ENCODE results near the gene KIRREL1. TPM values are rescaled to one million over a fixed set of nuclear protein-coding genes. Genes with fewer than 3 reads are reported as not detected.

KIRREL1 gene
- total RNA-seq, 4 donors from 2014 or later: 34.1 to 102 (median 57.4) TPM

- DNase-seq: no peak
- Histone ChIP-seq H3K36me3 (no peaks in the 10 kb centered on the region), H3K9me3 (no peaks in the 10 kb centered on the region), H3K4me3 (no peak overlapping the region), H3K27me3 (no peaks in the 10 kb centered on the region), H3K4me1 (no peaks in the 10 kb centered on the region), H3K27ac (no peak overlapping the region)
- TF ChIP-seq POLR2A (IDR thresholded peaks at IDR 0.05) (no peak), CTCF (IDR thresholded peaks at IDR 0.05) (no peak)
- intact Hi-C loops (cut with DNase I; ENCODE audit: low total_unique reads): no loop called here
Measured at GRCh38 chr1:157952601-157953000, 40.8 kb upstream of the KIRREL1 start.

- intact Hi-C loops (cut with DNase I; ENCODE audit: low total_unique reads): no loop called here
- TF ChIP-seq POLR2A (IDR thresholded peaks at IDR 0.05): no peak
- no peak for TF ChIP-seq CTCF (IDR thresholded peaks at IDR 0.05)
- Histone ChIP-seq H3K27ac (no peak overlapping the region), H3K4me3 (no peak overlapping the region), H3K9me3 (no peaks in the 10 kb centered on the region), H3K27me3 (no peaks in the 10 kb centered on the region), H3K36me3 (no peaks in the 10 kb centered on the region), H3K4me1 (no peaks in the 10 kb centered on the region)
- no peak for DNase-seq
Measured at GRCh38 chr1:157955221-157955620, 38.2 kb upstream of the KIRREL1 start.

GRCh38 chr1:157955857-157956256, 37.6 kb upstream of the KIRREL1 start:
- Histone ChIP-seq H3K36me3 (no peaks in the 10 kb centered on the region), H3K27me3 (no peaks in the 10 kb centered on the region), H3K4me3 (no peak overlapping the region), H3K9me3 (no peaks in the 10 kb centered on the region), H3K4me1 (no peaks in the 10 kb centered on the region), H3K27ac (no peak overlapping the region)
- DNase-seq: no peak
- intact Hi-C loops (cut with DNase I; ENCODE audit: low total_unique reads): no loop called here
- TF ChIP-seq POLR2A (IDR thresholded peaks at IDR 0.05): no peak
- TF ChIP-seq CTCF (IDR thresholded peaks at IDR 0.05): no peak

GRCh38 chr1:157956732-157957131, 36.7 kb upstream of the KIRREL1 start:
- no peak overlapping the region for H3K4me3 ChIP-seq
- no peaks in the 10 kb centered on the region for H3K36me3 ChIP-seq
- DNase-seq: no peak
- no peaks in the 10 kb centered on the region for H3K27me3 ChIP-seq
- intact Hi-C loops (cut with DNase I; ENCODE audit: low total_unique reads): no loop called here
- no peak for TF ChIP-seq POLR2A (IDR thresholded peaks at IDR 0.05)
- no peak for TF ChIP-seq CTCF (IDR thresholded peaks at IDR 0.05)
- no peak overlapping the region for H3K27ac ChIP-seq
- H3K4me1 ChIP-seq: no peaks in the 10 kb centered on the region
- H3K9me3 ChIP-seq: no peaks in the 10 kb centered on the region

GRCh38 chr1:157958263-157958662, 35.2 kb upstream of the KIRREL1 start:
- no peak overlapping the region for H3K4me3 ChIP-seq
- no peaks in the 10 kb centered on the region for H3K36me3 ChIP-seq
- no peaks in the 10 kb centered on the region for H3K27me3 ChIP-seq
- H3K9me3 ChIP-seq: no peaks in the 10 kb centered on the region
- no peak for DNase-seq
- intact Hi-C loops (cut with DNase I; ENCODE audit: low total_unique reads): no loop called here
- no peak overlapping the region for H3K27ac ChIP-seq
- TF ChIP-seq CTCF (IDR thresholded peaks at IDR 0.05) (no peak), POLR2A (IDR thresholded peaks at IDR 0.05) (no peak)
- no peaks in the 10 kb centered on the region for H3K4me1 ChIP-seq
